BE2C (cell line): ENCODE data around the gene GPN2. TPM values are rescaled to one million over a fixed set of nuclear protein-coding genes. Genes with fewer than 3 reads are reported as not detected.

Source experiments
- DNase-seq: peaks from one replicate; pipeline ENCODE4 v3.0.0-alpha.2; 2020
- H3K27me3 ChIP-seq: fragments of 250-450 bp; sonication (Bioruptor Pico); 2 replicates; pipeline ENCODE4 v1.5.1; 2020; ENCODE audit warnings: mild to moderate bottlenecking
- H3K36me3 ChIP-seq: fragments of 250-450 bp; sonication (Bioruptor Pico); 2 replicates; pipeline ENCODE4 v1.5.1; 2020; ENCODE audit warnings: mild to moderate bottlenecking
- H3K4me1 ChIP-seq: fragments of 250-450 bp; sonication (Bioruptor Pico); 2 replicates; pipeline ENCODE4 v1.5.1; 2020
- H3K4me3 ChIP-seq: 2 replicates; pipeline ENCODE4 v1.5.1; 2011; ENCODE audit warnings: low read depth, low read length
- H3K9me3 ChIP-seq: fragments of 250-450 bp; sonication (Bioruptor Pico); 2 replicates; pipeline ENCODE4 v1.5.1; 2020
- polyA plus RNA-seq: library from polyadenylated mRNA; unstranded; fragments of >200 nt; gene quantifications from one replicate; pipeline ENCODE4 v1.2.1, GENCODE V29; 2012; ENCODE audit warnings: low read depth, missing spikeins; ENCODE audit not compliant: insufficient read length, insufficient read depth
- TF ChIP-seq, protein P1 (sequence below): IDR thresholded peaks from 2 replicates; pipeline ENCODE4 v1.5.1; 2012; ENCODE audit warnings: mild to moderate bottlenecking, low read depth, low read length

Gene GPN2
- polyA plus RNA-seq: 22.0 TPM

DNA sequence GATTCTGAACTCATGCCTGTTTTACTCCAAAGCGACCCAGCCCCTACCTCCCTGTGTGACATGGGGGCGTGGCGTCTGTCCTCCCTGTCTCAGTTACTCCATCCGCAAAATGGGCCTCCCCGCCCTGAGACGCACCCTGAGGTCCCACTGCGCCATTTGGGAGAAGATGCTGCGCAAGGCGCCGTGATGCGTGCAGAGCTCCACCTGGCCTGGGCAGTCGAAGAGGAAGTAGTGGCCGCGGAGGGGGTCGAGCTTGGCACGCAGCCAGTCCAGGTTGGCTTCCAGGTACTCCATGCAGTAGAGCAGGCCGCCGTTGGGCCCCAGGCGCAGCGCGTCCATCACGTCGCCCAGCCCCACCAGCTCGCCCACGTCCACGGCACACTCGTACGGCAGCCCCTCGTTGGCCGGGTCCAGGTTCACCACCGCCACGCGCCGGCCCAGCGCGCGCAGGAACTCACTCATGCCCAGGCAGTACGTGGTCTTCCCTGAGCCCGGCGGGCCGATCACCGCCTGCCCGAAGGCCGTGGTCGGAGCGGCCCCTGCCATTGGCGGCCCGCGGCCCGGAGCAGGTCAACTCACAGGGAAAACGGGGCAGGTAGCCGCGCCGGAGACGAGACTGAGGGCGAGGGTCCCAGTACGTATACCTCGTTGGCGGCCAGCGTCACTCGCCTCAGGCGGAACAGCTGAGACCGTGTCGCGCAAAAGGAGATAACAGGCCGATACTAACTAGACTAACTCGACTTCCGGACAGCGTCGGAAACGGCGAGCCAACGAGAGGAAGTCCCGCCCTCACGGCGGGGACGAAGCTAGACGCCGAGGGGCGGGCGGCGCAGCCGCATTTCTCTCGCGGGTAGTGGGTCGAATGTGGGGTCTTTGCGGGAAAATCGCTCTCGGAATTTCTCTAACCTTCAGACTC lies at the start of gene GPN2:
Gene GPN2 (minus strand): TSS at position 733 of the 916 bp plus-strand sequence. CDS start 187 bp downstream, at position 546.
- H3K4me3 ChIP-seq: peak within 1 kb of the TSS; percentile 76
- peak; percentile 74 for DNase-seq
- H3K9me3 ChIP-seq: no peaks in the 10 kb centered on the region
- H3K4me1 ChIP-seq: no peaks in the 10 kb centered on the region
- H3K36me3 ChIP-seq: peaks cover 17% of the 10 kb centered on the region
- TF ChIP-seq, protein P1, sequence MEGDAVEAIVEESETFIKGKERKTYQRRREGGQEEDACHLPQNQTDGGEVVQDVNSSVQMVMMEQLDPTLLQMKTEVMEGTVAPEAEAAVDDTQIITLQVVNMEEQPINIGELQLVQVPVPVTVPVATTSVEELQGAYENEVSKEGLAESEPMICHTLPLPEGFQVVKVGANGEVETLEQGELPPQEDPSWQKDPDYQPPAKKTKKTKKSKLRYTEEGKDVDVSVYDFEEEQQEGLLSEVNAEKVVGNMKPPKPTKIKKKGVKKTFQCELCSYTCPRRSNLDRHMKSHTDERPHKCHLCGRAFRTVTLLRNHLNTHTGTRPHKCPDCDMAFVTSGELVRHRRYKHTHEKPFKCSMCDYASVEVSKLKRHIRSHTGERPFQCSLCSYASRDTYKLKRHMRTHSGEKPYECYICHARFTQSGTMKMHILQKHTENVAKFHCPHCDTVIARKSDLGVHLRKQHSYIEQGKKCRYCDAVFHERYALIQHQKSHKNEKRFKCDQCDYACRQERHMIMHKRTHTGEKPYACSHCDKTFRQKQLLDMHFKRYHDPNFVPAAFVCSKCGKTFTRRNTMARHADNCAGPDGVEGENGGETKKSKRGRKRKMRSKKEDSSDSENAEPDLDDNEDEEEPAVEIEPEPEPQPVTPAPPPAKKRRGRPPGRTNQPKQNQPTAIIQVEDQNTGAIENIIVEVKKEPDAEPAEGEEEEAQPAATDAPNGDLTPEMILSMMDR: no peak
- no peaks in the 10 kb centered on the region for H3K27me3 ChIP-seq

DNA sequence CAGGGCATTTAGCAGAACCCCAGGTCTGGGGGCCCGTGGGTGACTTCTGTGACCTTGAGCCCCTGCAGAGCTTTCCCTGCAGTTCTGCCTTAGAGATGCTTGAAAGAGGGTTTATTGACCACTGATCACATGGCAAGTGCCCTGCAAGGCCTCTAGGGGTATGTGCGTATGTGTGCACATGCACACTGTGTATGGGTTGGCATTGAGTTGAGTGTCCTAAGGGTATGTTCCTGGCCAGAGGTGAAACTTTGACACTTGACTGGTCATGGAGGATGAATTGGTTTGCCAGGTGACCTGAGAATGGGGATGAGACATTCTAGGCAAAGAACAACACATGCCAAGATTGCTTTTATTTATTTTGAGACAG lies 48.6 kb upstream of the GPN2 start:
- H3K27me3 ChIP-seq: no peaks in the 10 kb centered on the region
- TF ChIP-seq, protein P1: no peak
- H3K36me3 ChIP-seq: peaks cover 17% of the 10 kb centered on the region
- no peaks in the 10 kb centered on the region for H3K4me1 ChIP-seq
- no peak for DNase-seq
- H3K9me3 ChIP-seq: no peaks in the 10 kb centered on the region
- H3K4me3 ChIP-seq: no peak overlapping the region

DNA sequence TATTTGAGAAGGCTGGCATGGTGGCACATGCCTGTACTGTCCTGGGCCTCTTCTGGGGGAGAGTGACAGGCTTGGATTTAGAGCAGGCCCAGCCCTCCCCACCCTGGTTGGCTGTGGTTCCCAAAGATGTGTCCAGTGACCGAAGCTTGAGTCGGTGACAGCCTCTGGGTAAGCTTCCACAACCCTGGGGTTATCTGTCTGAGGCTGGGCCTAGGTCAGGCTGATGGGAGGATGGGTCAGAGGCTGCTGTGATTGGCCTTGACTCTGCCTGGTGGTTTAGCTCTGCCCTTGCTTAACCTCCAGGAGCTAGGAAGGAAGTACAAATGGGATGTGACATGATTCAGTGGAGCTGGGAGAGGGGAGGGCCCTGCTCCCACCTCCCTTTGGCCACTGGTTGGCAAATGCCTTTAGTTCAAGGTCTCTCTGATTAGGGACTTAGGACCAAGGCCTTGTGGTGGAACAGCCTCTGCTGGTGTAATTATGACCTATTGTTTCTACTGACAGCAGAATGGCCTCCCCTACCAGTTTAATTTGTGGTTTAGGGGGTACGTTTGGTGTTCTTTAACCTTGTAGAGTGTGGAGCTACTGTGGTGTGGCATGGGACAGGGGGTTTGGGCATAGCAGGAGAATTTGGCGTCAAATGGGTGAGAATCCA lies 48.0 kb upstream of the GPN2 start:
- H3K36me3 ChIP-seq: peaks cover 17% of the 10 kb centered on the region

DNA sequence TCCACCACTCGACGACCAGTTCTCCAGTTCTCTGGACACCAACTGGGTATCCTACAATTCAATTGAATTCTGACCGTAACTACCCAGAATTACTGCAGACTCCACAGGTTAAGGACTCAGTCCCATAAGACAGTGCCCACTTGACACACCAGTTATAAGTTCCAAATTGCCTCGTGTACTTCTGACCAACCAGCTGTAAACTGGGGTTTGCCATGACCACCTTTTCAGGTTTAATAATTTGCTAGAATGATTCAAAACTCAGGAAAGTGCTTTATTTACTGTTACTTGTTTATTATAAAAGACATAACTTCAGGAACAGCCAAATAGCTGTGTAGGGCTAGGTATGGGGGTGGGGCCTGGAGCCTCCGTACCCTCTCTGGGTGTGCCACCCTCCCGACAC lies 46.7 kb upstream of the GPN2 start:
- H3K4me1 ChIP-seq: no peaks in the 10 kb centered on the region
- DNase-seq: no peak
- no peak overlapping the region for H3K4me3 ChIP-seq
- no peaks in the 10 kb centered on the region for H3K9me3 ChIP-seq
- peaks cover 11% of the 10 kb centered on the region for H3K36me3 ChIP-seq
- TF ChIP-seq, protein P1: no peak
- no peaks in the 10 kb centered on the region for H3K27me3 ChIP-seq

More for the DNA sequence above, 48.0 kb upstream of the GPN2 start:
- Histone ChIP-seq H3K4me3 (no peak overlapping the region), H3K4me1 (no peaks in the 10 kb centered on the region), H3K27me3 (no peaks in the 10 kb centered on the region), H3K9me3 (no peaks in the 10 kb centered on the region)
- TF ChIP-seq, protein P1: no peak
- no peak for DNase-seq

DNA sequence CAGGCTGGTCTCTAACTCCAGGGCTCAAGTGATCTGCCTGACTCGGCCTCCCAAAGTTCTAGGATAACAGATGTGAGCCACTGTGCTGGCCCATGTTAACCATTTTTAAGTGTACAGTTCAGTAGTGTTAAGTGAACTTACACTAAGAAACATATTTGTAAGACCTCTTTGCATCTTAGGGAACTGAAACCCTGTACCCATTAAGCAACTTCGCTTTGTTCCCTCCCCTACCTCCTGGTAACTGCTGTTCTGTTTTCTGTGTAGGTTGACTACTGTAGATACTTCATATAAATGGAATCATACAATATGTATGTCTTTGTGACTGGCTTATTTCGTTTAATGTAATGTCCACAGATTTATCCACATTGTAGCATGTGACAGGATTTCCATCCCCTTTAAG lies 42.4 kb upstream of the GPN2 start:
- peaks cover 13% of the 10 kb centered on the region; the same call in 1 of the 2 replicates for H3K36me3 ChIP-seq
- no peaks in the 10 kb centered on the region for H3K4me1 ChIP-seq
- DNase-seq: no peak
- TF ChIP-seq, protein P1: no peak
- H3K9me3 ChIP-seq: no peaks in the 10 kb centered on the region
- no peaks in the 10 kb centered on the region for H3K27me3 ChIP-seq
- no peak overlapping the region for H3K4me3 ChIP-seq
